Mesenchymal stem cell (in vitro differentiated cells and primary cell): ENCODE measurements around the gene B3GLCT. TPM values are rescaled to one million over a fixed set of nuclear protein-coding genes. Genes with fewer than 3 reads are reported as not detected.

ENCODE experiments used
- DNase-seq: peaks from one replicate; pipeline ENCODE4 v3.0.0-alpha.2; 2013
- H2AFZ ChIP-seq: one replicate; pipeline ENCODE4 v1.6.1; 2013; ENCODE audit warnings: low read depth, mild to moderate bottlenecking, control low read depth, inconsistent platforms, low read length, moderate library complexity
- H2AK5ac ChIP-seq: 2 replicates; pipeline ENCODE4 v1.6.1; 2013; ENCODE audit warnings: low read length, moderate library complexity, mild to moderate bottlenecking, inconsistent platforms; ENCODE audit not compliant: severe bottlenecking
- H2BK120ac ChIP-seq: one replicate; pipeline ENCODE4 v1.6.1; 2013; ENCODE audit warnings: low read depth, mild to moderate bottlenecking, inconsistent platforms, low read length, moderate library complexity
- H2BK12ac ChIP-seq, 2 experiments: one replicate each; pipeline ENCODE4 v1.6.1; 2013; ENCODE audit warnings: inconsistent platforms in 2 of 2, low read length in 2 of 2, mild to moderate bottlenecking in 2 of 2, moderate library complexity in 2 of 2, control low read depth in 1 of 2
- H2BK15ac ChIP-seq: one replicate; pipeline ENCODE4 v1.6.1; 2013; ENCODE audit warnings: mild to moderate bottlenecking, low read depth, inconsistent platforms; ENCODE audit not compliant: poor library complexity, severe bottlenecking
- H2BK5ac ChIP-seq: 2 replicates; pipeline ENCODE4 v1.6.1; 2013; ENCODE audit warnings: low read depth, mild to moderate bottlenecking, low read length, control low read depth, inconsistent platforms; ENCODE audit not compliant: poor library complexity, severe bottlenecking
- H3K14ac ChIP-seq, 2 experiments: one replicate each; pipeline ENCODE4 v1.6.1; 2013; ENCODE audit warnings: inconsistent platforms in 2 of 2, low read length in 2 of 2, control low read depth in 1 of 2, mild to moderate bottlenecking in 1 of 2, moderate library complexity in 1 of 2
- H3K18ac ChIP-seq, 2 experiments: one replicate each; pipeline ENCODE4 v1.6.1; 2013; ENCODE audit warnings: inconsistent platforms in 2 of 2, low read length in 2 of 2, control low read depth in 1 of 2, low read depth in 1 of 2, mild to moderate bottlenecking in 1 of 2
- H3K23ac ChIP-seq, 2 experiments: one replicate each; pipeline ENCODE4 v1.6.1; 2013; ENCODE audit warnings: inconsistent platforms in 2 of 2, low read length in 2 of 2, mild to moderate bottlenecking in 2 of 2, moderate library complexity in 2 of 2, control low read depth in 1 of 2
- H3K27ac ChIP-seq: 2 replicates; pipeline ENCODE4 v1.5.1; 2013; ENCODE audit warnings: mild to moderate bottlenecking, moderate library complexity, low read length, control low read depth, inconsistent platforms; ENCODE audit not compliant: poor library complexity, severe bottlenecking
- H3K27me3 ChIP-seq, 2 experiments: 2 replicates each; pipeline versions ENCODE4 v1.6.1 to v1.7.0; 2013; ENCODE audit warnings: low read length in 2 of 2, mild to moderate bottlenecking in 2 of 2, moderate library complexity in 2 of 2, control low read depth in 1 of 2, inconsistent platforms in 1 of 2; ENCODE audit not compliant: control insufficient read depth in 1 of 2, insufficient read depth in 1 of 2
- H3K36me3 ChIP-seq, 2 experiments: 2 replicates each; pipeline versions ENCODE4 v1.6.1 to v1.7.0; 2013; ENCODE audit warnings: low read length in 2 of 2, control low read depth in 1 of 2, inconsistent platforms in 1 of 2, low read depth in 1 of 2, mild to moderate bottlenecking in 1 of 2; ENCODE audit not compliant: insufficient read depth in 2 of 2, control insufficient read depth in 1 of 2
- H3K4ac ChIP-seq, 2 experiments: one replicate each; pipeline ENCODE4 v1.6.1; 2013; ENCODE audit warnings: inconsistent platforms in 2 of 2, low read length in 2 of 2, mild to moderate bottlenecking in 2 of 2, moderate library complexity in 2 of 2, control low read depth in 1 of 2, low read depth in 1 of 2
- H3K4me1 ChIP-seq: 2 replicates; pipeline ENCODE4 v1.6.1; 2013; ENCODE audit warnings: low read depth, low read length, control low read depth; ENCODE audit not compliant: control insufficient read depth, insufficient read depth
- H3K4me2 ChIP-seq: 2 replicates; pipeline ENCODE4 v1.6.1; 2013; ENCODE audit warnings: low read length, mild to moderate bottlenecking, inconsistent platforms; ENCODE audit not compliant: poor library complexity, severe bottlenecking
- H3K4me3 ChIP-seq, 2 experiments: 2 replicates each; pipeline versions ENCODE4 v1.5.1 to v1.7.0; 2013; ENCODE audit warnings: low read length in 2 of 2, mild to moderate bottlenecking in 2 of 2, control low read depth in 1 of 2, low read depth in 1 of 2; ENCODE audit not compliant: insufficient read depth in 1 of 2
- H3K79me1 ChIP-seq: replicated peaks from 2 replicates; pipeline ENCODE4 v1.6.1; 2013; ENCODE audit warnings: mild to moderate bottlenecking, control low read depth, low read length, inconsistent platforms; ENCODE audit not compliant: poor library complexity, severe bottlenecking
- H3K9ac ChIP-seq: 2 replicates; pipeline ENCODE4 v1.7.0; 2013; ENCODE audit warnings: mild to moderate bottlenecking, low read length, moderate library complexity
- H3K9me3 ChIP-seq: 2 replicates; pipeline ENCODE4 v1.7.0; 2013; ENCODE audit warnings: mild to moderate bottlenecking, low read length; ENCODE audit not compliant: control insufficient read depth
- H4K8ac ChIP-seq: one replicate; pipeline ENCODE4 v1.6.1; 2013; ENCODE audit warnings: inconsistent platforms, mild to moderate bottlenecking, low read length, moderate library complexity
- H4K91ac ChIP-seq: one replicate; pipeline ENCODE4 v1.6.1; 2013; ENCODE audit warnings: mild to moderate bottlenecking, low read length, inconsistent platforms
- WGBS: methylation state at CpG from one replicate; pipeline ENCODE4 v1.1.7; 2013; ENCODE audit warnings: mixed read lengths; 5-methylcytosine and 5-hydroxymethylcytosine counted together
- polyA plus RNA-seq, 2 experiments: library from polyadenylated mRNA; stranded (reverse); fragments of 200-250 nt; gene quantifications; one replicate each; pipeline ENCODE4 v1.2.3, GENCODE V29; 2013

The B3GLCT gene
- polyA plus RNA-seq (2013, experiment 1 of 2) = 9.2 TPM
- polyA plus RNA-seq (2013, experiment 2 of 2) = 9.2 TPM

DNA sequence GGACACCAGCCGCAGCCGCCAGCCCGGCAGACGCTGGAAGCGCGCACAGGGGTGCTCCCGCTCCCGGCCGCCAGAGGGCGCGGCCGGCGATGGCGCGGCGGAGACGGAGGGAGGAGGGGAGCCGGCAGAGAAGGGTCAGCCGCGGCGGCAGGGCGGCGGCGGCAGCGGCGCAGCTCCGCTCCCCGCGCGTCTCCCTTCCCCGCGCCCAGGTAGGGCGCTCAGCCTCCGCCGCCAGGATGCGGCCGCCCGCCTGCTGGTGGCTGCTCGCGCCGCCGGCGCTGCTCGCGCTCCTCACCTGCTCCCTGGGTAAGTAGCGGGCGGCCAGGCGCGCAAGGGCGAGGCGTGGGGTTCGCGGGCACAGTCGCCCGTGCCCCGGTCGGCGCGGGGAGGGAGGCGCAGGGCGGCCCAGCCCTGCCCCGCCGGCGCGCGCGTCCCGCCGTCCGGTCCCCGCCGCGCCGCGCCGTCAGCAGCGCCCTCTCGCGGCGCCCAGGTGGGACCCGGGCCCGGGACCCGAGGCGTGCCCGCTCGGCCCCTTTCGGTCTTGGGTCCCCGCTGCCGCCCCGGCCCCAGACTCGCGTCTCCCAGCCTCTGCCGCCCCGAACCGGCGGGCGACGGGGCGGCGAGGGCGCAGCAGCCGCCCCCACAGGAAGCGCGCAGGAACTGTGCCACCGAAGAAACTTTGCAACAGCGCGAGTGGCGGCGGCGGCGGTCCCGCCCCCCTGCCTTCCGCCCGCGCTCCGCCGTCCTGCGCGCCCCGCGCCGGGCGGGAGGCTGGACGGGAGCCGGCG, at the start of gene B3GLCT:
TSS of gene B3GLCT (plus strand) at position 127 of the 788 bp plus-strand sequence. CDS start at position 237, 110 bp downstream.
- under 1% methylated on average over 56 of the region's 126 CpGs for WGBS
- peak within 1 kb of the TSS in 1 of 2 experiments; percentile 91 for H3K4ac ChIP-seq
- H2BK5ac ChIP-seq = peak within 1 kb of the TSS; percentile 94
- peak within 1 kb of the TSS in 1 of 2 experiments; percentile 95 for H3K14ac ChIP-seq
- H2BK12ac ChIP-seq = peak within 1 kb of the TSS in 1 of 2 experiments; percentile 83
- no peaks in the 10 kb centered on the region for H3K36me3 ChIP-seq
- peak within 1 kb of the TSS; percentile 96 for H4K8ac ChIP-seq
- peak within 1 kb of the TSS; percentile 95 for H2BK120ac ChIP-seq
- peak within 1 kb of the TSS; percentile 83 to 98 for H3K4me3 ChIP-seq
- peak within 1 kb of the TSS; percentile 96 for H2AFZ ChIP-seq
- H3K18ac ChIP-seq = peak within 1 kb of the TSS; percentile 97
- peak within 1 kb of the TSS; percentile 90 for H3K9ac ChIP-seq
- H3K27ac ChIP-seq = no peak within 1 kb of the TSS
- peak; percentile 74 for DNase-seq
- H3K27me3 ChIP-seq = no peaks in the 10 kb centered on the region
- peaks cover 21% of the 10 kb centered on the region for H3K79me1 ChIP-seq
- H2AK5ac ChIP-seq = no peak within 1 kb of the TSS
- no peaks in the 10 kb centered on the region for H3K9me3 ChIP-seq
- peak within 1 kb of the TSS in 1 of 2 experiments; percentile 77 for H3K23ac ChIP-seq
- H3K4me2 ChIP-seq = peak within 1 kb of the TSS; percentile 92
- H4K91ac ChIP-seq = peak within 1 kb of the TSS; percentile 98
- peak within 1 kb of the TSS; percentile 97 for H2BK15ac ChIP-seq
- peaks cover 15% of the 10 kb centered on the region for H3K4me1 ChIP-seq

DNA sequence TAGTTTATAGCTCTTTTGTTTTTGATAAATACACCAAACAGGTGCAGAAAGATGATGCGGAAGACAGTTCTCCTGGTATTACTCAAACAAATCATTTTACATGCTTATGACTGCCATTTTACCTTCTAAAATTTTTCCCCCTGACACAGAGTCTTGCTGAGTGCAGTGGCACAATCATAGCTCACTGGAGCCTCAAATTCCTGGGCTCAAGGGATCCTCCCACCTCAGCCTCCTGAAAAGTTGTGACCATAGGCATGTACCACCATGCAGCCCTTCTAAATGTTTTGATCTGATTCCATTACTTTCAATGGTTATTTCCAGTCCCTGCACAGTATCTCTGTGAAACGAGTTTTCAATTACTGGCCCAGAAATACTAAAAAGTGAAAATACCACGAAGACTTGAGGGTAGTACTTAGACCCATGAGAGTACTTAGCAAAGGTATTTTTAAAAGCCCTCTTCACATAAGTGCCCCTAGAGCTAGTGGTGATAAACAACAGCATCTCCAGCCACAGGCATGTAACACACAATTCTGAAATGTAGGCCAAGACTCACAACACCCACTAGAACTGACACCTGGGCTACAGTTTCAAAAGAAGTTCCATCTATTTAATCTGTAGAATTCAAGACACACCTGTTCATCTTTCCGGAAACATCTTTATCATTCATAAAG, 49.3 kb upstream of the B3GLCT start:
- no peak for DNase-seq
- no peak overlapping the region for H2AK5ac ChIP-seq
- H3K27ac ChIP-seq = no peak overlapping the region
- H3K4me2 ChIP-seq = no peak overlapping the region
- no peak overlapping the region for H2BK12ac ChIP-seq
- no peak overlapping the region for H4K8ac ChIP-seq
- H2BK120ac ChIP-seq = no peak overlapping the region
- no peak overlapping the region for H4K91ac ChIP-seq
- H3K14ac ChIP-seq = no peak overlapping the region
- no peak overlapping the region for H3K9ac ChIP-seq
- H3K36me3 ChIP-seq = peaks cover 3 to 100% of the 10 kb centered on the region in 2 experiments
- H3K79me1 ChIP-seq = peaks cover 13% of the 10 kb centered on the region
- no peak overlapping the region for H2AFZ ChIP-seq
- no peak overlapping the region for H3K23ac ChIP-seq
- 94% methylated on average over 4 of the region's 4 CpGs for WGBS
- H3K9me3 ChIP-seq = no peaks in the 10 kb centered on the region
- no peak overlapping the region for H3K4ac ChIP-seq
- H3K27me3 ChIP-seq = no peaks in the 10 kb centered on the region
- no peaks in the 10 kb centered on the region for H3K4me1 ChIP-seq
- no peak overlapping the region for H2BK5ac ChIP-seq
- H3K4me3 ChIP-seq = no peak overlapping the region
- no peak overlapping the region for H2BK15ac ChIP-seq
- H3K18ac ChIP-seq = no peak overlapping the region

DNA sequence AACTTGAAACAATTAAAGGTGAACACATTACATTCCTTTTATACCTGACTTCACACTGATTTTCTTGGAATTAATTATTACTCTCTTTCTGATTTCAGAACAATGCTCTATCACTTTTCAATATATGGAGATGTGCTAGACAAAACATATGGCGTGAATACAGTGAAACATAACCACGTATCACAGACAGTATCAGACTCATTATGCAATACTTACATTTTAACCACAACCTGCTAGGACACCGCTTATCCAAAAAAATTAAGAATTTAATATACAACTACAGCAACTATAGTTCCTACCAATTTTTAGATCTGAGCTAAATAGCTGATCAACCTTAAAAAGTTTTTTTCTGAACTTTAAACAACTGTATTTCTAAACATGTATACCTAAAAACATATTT, 47.9 kb upstream of the B3GLCT start:
- H3K9ac ChIP-seq = no peak overlapping the region
- H4K8ac ChIP-seq = no peak overlapping the region
- H4K91ac ChIP-seq = no peak overlapping the region
- H2BK5ac ChIP-seq = no peak overlapping the region
- no peak overlapping the region for H3K14ac ChIP-seq
- no peak overlapping the region for H2BK12ac ChIP-seq
- 98% methylated on average over 3 of the region's 3 CpGs for WGBS
- H3K23ac ChIP-seq = no peak overlapping the region
- no peaks in the 10 kb centered on the region for H3K4me1 ChIP-seq
- no peak overlapping the region for H2BK15ac ChIP-seq
- H2BK120ac ChIP-seq = no peak overlapping the region
- DNase-seq = no peak
- no peak overlapping the region for H2AFZ ChIP-seq
- H3K79me1 ChIP-seq = peaks cover 9% of the 10 kb centered on the region
- H3K4me3 ChIP-seq = no peak overlapping the region
- no peak overlapping the region for H3K4me2 ChIP-seq
- no peaks in the 10 kb centered on the region for H3K9me3 ChIP-seq
- peaks cover 0 to 95% of the 10 kb centered on the region in 2 experiments for H3K36me3 ChIP-seq
- H3K4ac ChIP-seq = no peak overlapping the region
- no peak overlapping the region for H3K18ac ChIP-seq
- H3K27ac ChIP-seq = no peak overlapping the region
- H3K27me3 ChIP-seq = no peaks in the 10 kb centered on the region
- no peak overlapping the region for H2AK5ac ChIP-seq

DNA sequence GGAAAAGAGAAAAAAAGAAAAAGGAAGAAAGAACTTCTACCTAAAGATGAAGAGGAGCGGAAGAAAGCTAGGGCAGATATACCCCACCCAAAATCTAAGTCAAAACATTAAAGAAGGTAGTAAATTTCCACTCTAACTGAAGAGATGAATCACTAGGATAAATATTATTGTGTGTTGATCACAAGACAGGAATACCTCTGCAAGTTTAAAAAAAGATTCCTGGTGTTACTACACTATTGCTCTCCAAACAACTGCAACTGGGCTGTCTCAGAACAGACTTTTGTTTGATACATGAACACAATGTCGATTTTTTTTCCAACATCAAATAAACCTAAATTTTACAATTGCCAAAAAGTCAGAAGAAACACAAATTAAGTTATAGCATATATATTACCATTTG, 44.8 kb upstream of the B3GLCT start:
- no peaks in the 10 kb centered on the region for H3K9me3 ChIP-seq
- no peak overlapping the region for H3K23ac ChIP-seq
- no peak overlapping the region for H2AK5ac ChIP-seq
- H2BK120ac ChIP-seq = no peak overlapping the region
- H2BK12ac ChIP-seq = no peak overlapping the region
- no peak overlapping the region for H3K14ac ChIP-seq
- 100% methylated on average over 1 of the region's 2 CpGs for WGBS
- H4K8ac ChIP-seq = no peak overlapping the region
- H3K79me1 ChIP-seq = peaks cover 6% of the 10 kb centered on the region
- no peaks in the 10 kb centered on the region for H3K27me3 ChIP-seq
- no peak overlapping the region for H2BK15ac ChIP-seq
- no peak overlapping the region for H3K4me3 ChIP-seq
- H3K4ac ChIP-seq = no peak overlapping the region
- no peak overlapping the region for H2AFZ ChIP-seq
- H3K27ac ChIP-seq = no peak overlapping the region
- no peaks in the 10 kb centered on the region for H3K4me1 ChIP-seq
- no peak overlapping the region for H2BK5ac ChIP-seq
- H3K36me3 ChIP-seq = peaks cover 0 to 77% of the 10 kb centered on the region in 2 experiments
- peak overlapping the region; percentile 52 for H3K9ac ChIP-seq
- peak; percentile 54 for DNase-seq
- H4K91ac ChIP-seq = no peak overlapping the region
- H3K18ac ChIP-seq = no peak overlapping the region
- no peak overlapping the region for H3K4me2 ChIP-seq
